ENCODE results near the gene SOX5. TPM values are rescaled to one million over a fixed set of nuclear protein-coding genes. Genes with fewer than 3 reads are reported as not detected.

Gene SOX5
- polyA plus RNA-seq, 4 donors = 0.81 to 5.1 (median 1.3) TPM; not detected in 1

GRCh38 chr12:23950210-23950774 is 822 bp upstream of the SOX5 start:
- H3K4me1 ChIP-seq (ENCODE audit: control insufficient read depth in 3 of 3, insufficient read depth in 2 of 3, low read depth in 1 of 3, low read length in 2 of 3) = peaks cover 0 to 5% (median 0%) of the 10 kb centered on the region in 3 donors
- 3 to 7% (median 3%) methylated on average over 17 of the region's 17 CpGs for WGBS, 3 donors
- H3K36me3 ChIP-seq (ENCODE audit: control insufficient read depth in 3 of 3, insufficient read depth in 2 of 3, low read depth in 1 of 3, low read length in 3 of 3) = no peaks in the 10 kb centered on the region
- FAIRE-seq = no peak
- H3K27ac ChIP-seq (ENCODE audit: low read depth in 1 of 3, low read length in 2 of 3) = no peak overlapping the region
- H3K4me3 ChIP-seq (ENCODE audit: low read depth in 1 of 3, low read length in 3 of 3) = peak overlapping the region in 1 of 3 donors; percentile 43
- no peaks in the 10 kb centered on the region for H3K9me3 ChIP-seq (ENCODE audit: control insufficient read depth in 2 of 2, insufficient read depth in 1 of 2, low read depth in 1 of 2, low read length in 1 of 2)
- DNase-seq = peak in 1 of 2 donors; percentile 46
- H3K27me3 ChIP-seq (ENCODE audit: control insufficient read depth in 3 of 3, insufficient read depth in 3 of 3, low read length in 3 of 3) = peaks cover 0 to 21% (median 1%) of the 10 kb centered on the region in 3 donors

GRCh38 chr12:23948291-23948690 is 1.2 kb downstream of the SOX5 start:
- 71 to 75% (median 75%) methylated on average over 4 of the region's 4 CpGs for WGBS, 3 donors
- no peak for FAIRE-seq
- Histone ChIP-seq H3K36me3 (ENCODE audit: control insufficient read depth in 3 of 3, insufficient read depth in 2 of 3, low read depth in 1 of 3, low read length in 3 of 3) (no peaks in the 10 kb centered on the region), H3K4me3 (ENCODE audit: low read depth in 1 of 3, low read length in 3 of 3) (no peak overlapping the region), H3K9me3 (ENCODE audit: control insufficient read depth in 2 of 2, insufficient read depth in 1 of 2, low read depth in 1 of 2, low read length in 1 of 2) (no peaks in the 10 kb centered on the region), H3K27me3 (ENCODE audit: control insufficient read depth in 3 of 3, insufficient read depth in 3 of 3, low read length in 3 of 3) (peaks cover 0 to 21% (median 1%) of the 10 kb centered on the region in 3 donors), H3K4me1 (ENCODE audit: control insufficient read depth in 3 of 3, insufficient read depth in 2 of 3, low read depth in 1 of 3, low read length in 2 of 3) (peaks cover 0 to 5% (median 0%) of the 10 kb centered on the region in 3 donors), H3K27ac (ENCODE audit: low read depth in 1 of 3, low read length in 2 of 3) (no peak overlapping the region)
- no peak for DNase-seq

- FAIRE-seq = no peak
- Histone ChIP-seq H3K4me3 (ENCODE audit: low read depth in 1 of 3, low read length in 3 of 3) (no peak overlapping the region), H3K27ac (ENCODE audit: low read depth in 1 of 3, low read length in 2 of 3) (no peak overlapping the region), H3K9me3 (ENCODE audit: control insufficient read depth in 2 of 2, insufficient read depth in 1 of 2, low read depth in 1 of 2, low read length in 1 of 2) (no peaks in the 10 kb centered on the region), H3K36me3 (ENCODE audit: control insufficient read depth in 3 of 3, insufficient read depth in 2 of 3, low read depth in 1 of 3, low read length in 3 of 3) (no peaks in the 10 kb centered on the region), H3K27me3 (ENCODE audit: control insufficient read depth in 3 of 3, insufficient read depth in 3 of 3, low read length in 3 of 3) (peaks cover 0 to 21% (median 1%) of the 10 kb centered on the region in 3 donors), H3K4me1 (ENCODE audit: control insufficient read depth in 3 of 3, insufficient read depth in 2 of 3, low read depth in 1 of 3, low read length in 2 of 3) (peaks cover 0 to 5% (median 0%) of the 10 kb centered on the region in 3 donors)
- DNase-seq = no peak
- 25 to 51% (median 39%) methylated on average over 2 of the region's 2 CpGs for WGBS, 3 donors
Measured at GRCh38 chr12:23947395-23947794, 2.1 kb downstream of the SOX5 start.

GRCh38 chr12:23945249-23945648 is 4.2 kb downstream of the SOX5 start:
- no peaks in the 10 kb centered on the region for H3K4me1 ChIP-seq (ENCODE audit: control insufficient read depth in 3 of 3, insufficient read depth in 2 of 3, low read depth in 1 of 3, low read length in 2 of 3)
- peaks cover 0 to 11% (median 1%) of the 10 kb centered on the region in 3 donors for H3K27me3 ChIP-seq (ENCODE audit: control insufficient read depth in 3 of 3, insufficient read depth in 3 of 3, low read length in 3 of 3)
- H3K9me3 ChIP-seq (ENCODE audit: control insufficient read depth in 2 of 2, insufficient read depth in 1 of 2, low read depth in 1 of 2, low read length in 1 of 2) = no peaks in the 10 kb centered on the region
- H3K4me3 ChIP-seq (ENCODE audit: low read depth in 1 of 3, low read length in 3 of 3) = no peak overlapping the region
- no peaks in the 10 kb centered on the region for H3K36me3 ChIP-seq (ENCODE audit: control insufficient read depth in 3 of 3, insufficient read depth in 2 of 3, low read depth in 1 of 3, low read length in 3 of 3)
- no peak for FAIRE-seq
- no peak for DNase-seq
- no peak overlapping the region for H3K27ac ChIP-seq (ENCODE audit: low read depth in 1 of 3, low read length in 2 of 3)
- WGBS, 3 donors = 85 to 92% (median 92%) methylated on average over 2 of the region's 2 CpGs

- H3K36me3 ChIP-seq (ENCODE audit: control insufficient read depth in 3 of 3, insufficient read depth in 2 of 3, low read depth in 1 of 3, low read length in 3 of 3) = no peaks in the 10 kb centered on the region
- 51 to 63% (median 57%) methylated on average over 5 of the region's 5 CpGs for WGBS, 3 donors
- no peak for FAIRE-seq
- no peak overlapping the region for H3K4me3 ChIP-seq (ENCODE audit: low read depth in 1 of 3, low read length in 3 of 3)
- H3K4me1 ChIP-seq (ENCODE audit: control insufficient read depth in 3 of 3, insufficient read depth in 2 of 3, low read depth in 1 of 3, low read length in 2 of 3) = no peaks in the 10 kb centered on the region
- H3K27me3 ChIP-seq (ENCODE audit: control insufficient read depth in 3 of 3, insufficient read depth in 3 of 3, low read length in 3 of 3) = peaks cover 0 to 3% (median 0%) of the 10 kb centered on the region in 3 donors
- H3K27ac ChIP-seq (ENCODE audit: low read depth in 1 of 3, low read length in 2 of 3) = no peak overlapping the region
- H3K9me3 ChIP-seq (ENCODE audit: control insufficient read depth in 2 of 2, insufficient read depth in 1 of 2, low read depth in 1 of 2, low read length in 1 of 2) = no peaks in the 10 kb centered on the region
- DNase-seq = no peak
Measured at GRCh38 chr12:23944067-23944466, 5.4 kb downstream of the SOX5 start.

- Histone ChIP-seq H3K27ac (ENCODE audit: low read depth in 1 of 3, low read length in 2 of 3) (no peak overlapping the region), H3K27me3 (ENCODE audit: control insufficient read depth in 3 of 3, insufficient read depth in 3 of 3, low read length in 3 of 3) (no peaks in the 10 kb centered on the region), H3K36me3 (ENCODE audit: control insufficient read depth in 3 of 3, insufficient read depth in 2 of 3, low read depth in 1 of 3, low read length in 3 of 3) (no peaks in the 10 kb centered on the region), H3K9me3 (ENCODE audit: control insufficient read depth in 2 of 2, insufficient read depth in 1 of 2, low read depth in 1 of 2, low read length in 1 of 2) (no peaks in the 10 kb centered on the region), H3K4me1 (ENCODE audit: control insufficient read depth in 3 of 3, insufficient read depth in 2 of 3, low read depth in 1 of 3, low read length in 2 of 3) (no peaks in the 10 kb centered on the region), H3K4me3 (ENCODE audit: low read depth in 1 of 3, low read length in 3 of 3) (no peak overlapping the region)
- FAIRE-seq = no peak
- WGBS, 3 donors = 54 to 72% (median 56%) methylated on average over 4 of the region's 4 CpGs
- DNase-seq = no peak
Measured at GRCh38 chr12:23942841-23943240, 6.6 kb downstream of the SOX5 start.

- H3K36me3 ChIP-seq (ENCODE audit: control insufficient read depth in 3 of 3, insufficient read depth in 2 of 3, low read depth in 1 of 3, low read length in 3 of 3) = no peaks in the 10 kb centered on the region
- no peak overlapping the region for H3K4me3 ChIP-seq (ENCODE audit: low read depth in 1 of 3, low read length in 3 of 3)
- FAIRE-seq (no peak), DNase-seq (peak in 1 of 2 donors; percentile 35)
- no peak overlapping the region for H3K27ac ChIP-seq (ENCODE audit: low read depth in 1 of 3, low read length in 2 of 3)
- H3K27me3 ChIP-seq (ENCODE audit: control insufficient read depth in 3 of 3, insufficient read depth in 3 of 3, low read length in 3 of 3) = no peaks in the 10 kb centered on the region
- H3K4me1 ChIP-seq (ENCODE audit: control insufficient read depth in 3 of 3, insufficient read depth in 2 of 3, low read depth in 1 of 3, low read length in 2 of 3) = no peaks in the 10 kb centered on the region
- H3K9me3 ChIP-seq (ENCODE audit: control insufficient read depth in 2 of 2, insufficient read depth in 1 of 2, low read depth in 1 of 2, low read length in 1 of 2) = no peaks in the 10 kb centered on the region
- 44 to 64% (median 52%) methylated on average over 1 of the region's 1 CpG for WGBS, 3 donors
Measured at GRCh38 chr12:23941780-23942179, 7.7 kb downstream of the SOX5 start.

GRCh38 chr12:23938422-23938821 is 11.0 kb downstream of the SOX5 start:
- no peaks in the 10 kb centered on the region for H3K9me3 ChIP-seq (ENCODE audit: control insufficient read depth in 2 of 2, insufficient read depth in 1 of 2, low read depth in 1 of 2, low read length in 1 of 2)

GRCh38 chr12:23931176-23931575 is 18.3 kb downstream of the SOX5 start:
- H3K27me3 ChIP-seq (ENCODE audit: control insufficient read depth in 3 of 3, insufficient read depth in 3 of 3, low read length in 3 of 3) = no peaks in the 10 kb centered on the region
- no peaks in the 10 kb centered on the region for H3K4me1 ChIP-seq (ENCODE audit: control insufficient read depth in 3 of 3, insufficient read depth in 2 of 3, low read depth in 1 of 3, low read length in 2 of 3)
- WGBS, 3 donors = 65 to 86% (median 68%) methylated on average over 2 of the region's 2 CpGs
- DNase-seq (no peak), FAIRE-seq (no peak)
- H3K36me3 ChIP-seq (ENCODE audit: control insufficient read depth in 3 of 3, insufficient read depth in 2 of 3, low read depth in 1 of 3, low read length in 3 of 3) = no peaks in the 10 kb centered on the region
- no peak overlapping the region for H3K4me3 ChIP-seq (ENCODE audit: low read depth in 1 of 3, low read length in 3 of 3)
- no peaks in the 10 kb centered on the region for H3K9me3 ChIP-seq (ENCODE audit: control insufficient read depth in 2 of 2, insufficient read depth in 1 of 2, low read depth in 1 of 2, low read length in 1 of 2)
- H3K27ac ChIP-seq (ENCODE audit: low read depth in 1 of 3, low read length in 2 of 3) = no peak overlapping the region

More at GRCh38 chr12:23938422-23938821, 11.0 kb downstream of the SOX5 start:
- H3K4me1 ChIP-seq (ENCODE audit: control insufficient read depth in 3 of 3, insufficient read depth in 2 of 3, low read depth in 1 of 3, low read length in 2 of 3) = no peaks in the 10 kb centered on the region
- no peak overlapping the region for H3K4me3 ChIP-seq (ENCODE audit: low read depth in 1 of 3, low read length in 3 of 3)
- no peaks in the 10 kb centered on the region for H3K27me3 ChIP-seq (ENCODE audit: control insufficient read depth in 3 of 3, insufficient read depth in 3 of 3, low read length in 3 of 3)
- WGBS, 3 donors = 79 to 91% (median 85%) methylated on average over 3 of the region's 3 CpGs
- DNase-seq (no peak), FAIRE-seq (no peak)
- no peaks in the 10 kb centered on the region for H3K36me3 ChIP-seq (ENCODE audit: control insufficient read depth in 3 of 3, insufficient read depth in 2 of 3, low read depth in 1 of 3, low read length in 3 of 3)
- no peak overlapping the region for H3K27ac ChIP-seq (ENCODE audit: low read depth in 1 of 3, low read length in 2 of 3)
